RKO (cell line): ENCODE results near the gene OST4.
"Not testable (repeated sequence)": the region's sequence is repeated elsewhere in the genome, so short reads cannot be mapped to it uniquely, and the experiment has no call there.

Experiments
- DNase-seq: peaks from one replicate; pipeline ENCODE4 v3.0.0-alpha.2; 2016; ENCODE audit warnings: low spot score

Gene OST4

GRCh38 chr2:27078267-27079194 is 7.1 kb upstream of the OST4 start, which contains the start of gene EMILIN1:
Gene EMILIN1, plus strand, starts transcription at chr2:27078615. Its CDS starts 451 bp downstream, at chr2:27079066.
- DNase-seq, result no peak

DNA sequence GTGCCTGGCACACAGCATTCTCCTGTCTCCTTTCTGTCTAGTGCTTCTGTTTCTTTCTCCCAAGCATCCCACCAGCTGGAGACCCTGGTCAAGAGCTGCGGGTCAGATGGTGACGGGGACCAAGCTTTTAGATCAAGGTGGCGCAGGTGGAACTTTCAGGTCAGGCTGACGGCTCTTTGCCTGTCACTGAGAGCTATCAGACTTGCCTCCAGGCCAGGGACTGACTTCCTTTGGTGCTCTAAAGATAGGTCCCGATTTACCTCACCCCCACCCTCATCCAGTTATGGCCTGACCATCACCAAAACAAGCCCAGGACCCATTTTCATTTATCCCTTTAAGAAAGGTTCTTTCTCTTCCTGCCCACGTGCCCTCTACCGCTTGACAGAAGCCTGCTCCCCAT is 5.8 kb upstream of the OST4 start:
- no peak for DNase-seq

GRCh38 chr2:27076323-27076722 is 4.9 kb upstream of the OST4 start:
- DNase-seq, result no peak

- not testable (repeated sequence) for DNase-seq
These were observed 4.1 kb upstream of the OST4 start for GRCh38 chr2:27075566-27075871.

GRCh38 chr2:27074738-27075565 is 3.5 kb upstream of the OST4 start:
- DNase-seq, result no peak

- DNase-seq, result no peak
These were observed 2.3 kb upstream of the OST4 start for GRCh38 chr2:27073782-27074181.

DNA sequence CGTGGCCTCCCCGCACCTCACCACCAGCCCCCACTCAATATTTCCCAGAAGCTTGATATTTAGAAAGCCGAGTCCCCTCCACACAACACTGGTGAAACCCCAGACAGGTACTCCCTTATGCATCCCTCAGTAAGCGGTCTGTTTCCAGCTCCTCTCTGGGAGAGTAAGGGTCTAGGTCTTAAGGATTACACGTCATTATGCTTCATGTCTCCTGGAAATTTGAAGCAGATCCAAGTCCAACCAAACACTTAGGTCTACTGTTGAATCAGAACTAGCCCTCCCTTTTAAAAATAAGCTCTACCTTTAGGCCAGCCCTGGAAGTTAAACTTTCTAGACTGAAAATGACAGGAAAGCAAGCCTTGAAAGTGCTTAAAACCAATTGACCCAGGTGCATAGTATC is 1.5 kb upstream of the OST4 start:
- DNase-seq, result no peak

GRCh38 chr2:27071990-27072830 is 756 bp upstream of the OST4 start:
- no peak for DNase-seq

DNA sequence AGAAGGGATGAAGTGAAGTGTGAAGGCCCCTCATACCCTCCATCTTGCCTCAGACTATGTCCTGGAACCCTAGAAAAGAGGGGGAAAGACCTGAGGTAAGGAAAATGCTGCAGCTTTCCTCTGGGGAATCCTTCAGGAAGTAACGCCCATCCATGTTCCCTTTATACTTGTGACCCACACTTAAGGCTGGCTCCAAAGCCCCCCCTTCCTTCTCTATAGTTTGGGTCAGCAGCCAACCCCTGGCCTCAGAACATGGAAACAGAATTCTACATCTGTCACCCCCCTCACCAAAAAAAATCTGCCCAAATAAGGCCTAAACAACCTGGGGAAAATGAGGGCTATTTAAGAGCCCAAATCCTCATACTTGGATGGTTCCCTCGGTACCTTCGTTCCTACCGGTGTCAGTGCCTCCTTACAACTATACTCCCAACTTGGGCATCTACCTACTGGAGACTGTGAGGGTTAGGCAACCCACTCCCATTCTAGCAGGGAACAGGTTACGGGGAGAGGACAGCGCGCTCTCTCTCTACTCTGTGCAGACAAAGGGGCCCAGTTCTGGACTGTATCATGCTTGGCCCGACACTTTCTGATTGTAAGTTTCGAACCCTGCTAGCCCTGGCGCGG is 689 bp downstream of the OST4 start:
- DNase-seq, result no peak

- no peak for DNase-seq
These were observed 1.4 kb downstream of the OST4 start for GRCh38 chr2:27069961-27070618.

GRCh38 chr2:27069436-27069835 is 2.0 kb downstream of the OST4 start:
- DNase-seq, result no peak

- no peak for DNase-seq
These were observed 4.1 kb downstream of the OST4 start for GRCh38 chr2:27067385-27067784.

DNA sequence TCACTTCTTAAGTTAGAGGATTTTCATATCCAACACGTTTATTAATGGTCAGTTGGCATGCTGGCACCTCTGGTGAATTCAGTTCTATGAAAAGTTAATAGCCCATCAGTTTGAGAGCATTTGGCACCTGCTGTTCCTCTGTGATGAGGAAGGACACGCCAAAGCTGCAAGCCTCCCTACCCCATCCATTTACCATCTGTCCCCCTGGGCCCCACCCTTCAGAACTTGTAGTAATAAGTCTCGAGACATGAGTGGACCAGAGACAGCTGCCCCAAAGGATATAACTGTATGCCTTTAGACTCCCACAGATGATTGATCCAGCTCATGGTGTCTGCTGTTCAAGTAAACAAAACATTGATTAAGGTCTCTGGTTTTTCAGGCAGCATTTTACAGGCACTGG is 6.3 kb downstream of the OST4 start:
- DNase-seq, result no peak

DNA sequence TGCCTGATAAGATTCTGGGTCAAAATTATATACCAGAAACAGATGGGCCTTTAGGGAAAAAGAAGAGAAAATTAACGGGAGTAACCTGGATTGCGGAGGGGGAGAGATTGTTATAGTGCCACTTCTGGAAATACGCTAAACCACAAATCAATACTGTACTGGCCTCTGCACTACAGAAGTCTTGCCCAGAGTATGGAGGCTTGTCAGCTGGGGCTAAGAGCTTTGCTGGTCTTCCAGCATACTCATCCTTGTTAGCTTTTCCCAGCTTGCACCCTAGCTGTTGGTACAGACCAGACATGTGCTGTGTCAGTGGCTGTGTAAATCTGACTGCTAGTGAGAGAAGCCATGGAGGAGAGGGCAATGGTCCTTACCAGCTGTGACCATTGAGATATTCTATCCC is 11.1 kb downstream of the OST4 start:
- DNase-seq, result no peak

GRCh38 chr2:27059141-27059820 is 12.2 kb downstream of the OST4 start:
- no peak for DNase-seq

GRCh38 chr2:27058210-27058609 is 13.2 kb downstream of the OST4 start:
- no peak for DNase-seq

DNA sequence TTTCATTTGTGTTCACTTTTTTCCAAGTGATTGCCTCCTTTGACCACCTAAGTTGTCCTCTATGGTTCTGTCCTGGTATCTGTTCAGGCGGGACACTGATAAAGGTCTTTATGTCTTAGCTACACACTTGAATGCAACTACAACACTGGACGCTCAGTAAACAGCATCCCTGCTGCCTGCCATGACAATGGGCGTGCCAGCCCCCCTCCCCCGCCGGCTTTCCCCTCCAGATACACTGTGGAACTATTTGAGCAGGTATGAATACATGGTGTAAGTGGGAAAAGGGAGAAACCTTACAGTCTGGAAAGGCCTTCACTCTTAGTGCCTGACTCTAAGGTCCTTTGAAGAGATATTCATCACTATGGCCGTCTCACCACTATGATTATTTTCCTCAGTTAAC is 14.3 kb downstream of the OST4 start:
- DNase-seq, result no peak

DNA sequence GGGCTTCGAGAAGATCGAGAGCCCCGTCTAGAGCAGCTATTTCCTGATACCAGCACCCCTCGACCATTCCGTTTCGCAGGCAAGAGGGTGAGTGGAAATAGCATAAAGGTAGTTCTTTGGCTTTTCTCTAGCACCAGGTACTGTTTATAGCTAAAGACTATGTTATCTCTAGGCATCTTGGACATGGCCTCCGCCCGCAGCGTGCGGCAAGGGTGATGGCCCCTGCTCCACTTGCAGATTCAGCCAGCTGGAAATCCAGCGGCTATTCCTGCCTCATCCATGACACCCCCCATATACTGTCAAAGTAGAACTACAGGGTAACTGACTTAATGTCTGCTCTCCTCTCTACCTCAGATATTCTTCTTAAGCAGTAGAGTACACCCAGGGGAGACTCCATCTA is 16.7 kb downstream of the OST4 start:
- no peak for DNase-seq

- no peak for DNase-seq
These were observed 17.7 kb downstream of the OST4 start for GRCh38 chr2:27053776-27054175.

DNA sequence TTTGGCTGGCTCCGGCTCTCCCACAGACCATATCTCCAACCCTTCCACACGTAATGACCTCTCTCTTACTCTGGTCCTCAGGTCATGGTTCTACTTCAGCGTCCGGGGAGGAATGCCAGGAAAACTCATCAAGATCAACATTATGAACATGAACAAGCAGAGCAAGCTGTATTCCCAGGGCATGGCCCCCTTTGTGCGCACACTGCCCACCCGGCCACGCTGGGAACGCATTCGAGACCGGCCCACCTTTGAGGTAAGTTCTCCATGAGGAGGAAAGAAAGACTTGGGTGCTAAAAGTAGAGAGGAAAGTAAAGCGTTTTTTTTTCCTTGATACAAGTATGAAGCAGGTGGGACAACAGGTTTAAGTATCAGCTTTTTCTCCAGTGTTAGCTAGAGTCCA is 18.1 kb downstream of the OST4 start:
- no peak for DNase-seq
